ENCODE measurements around the gene SLC25A22. TPM values are rescaled to one million over a fixed set of nuclear protein-coding genes. Genes with fewer than 3 reads are reported as not detected.

The SLC25A22 gene
- total RNA-seq, 1 experiment from 2014 or later = 32.7 TPM

DNA sequence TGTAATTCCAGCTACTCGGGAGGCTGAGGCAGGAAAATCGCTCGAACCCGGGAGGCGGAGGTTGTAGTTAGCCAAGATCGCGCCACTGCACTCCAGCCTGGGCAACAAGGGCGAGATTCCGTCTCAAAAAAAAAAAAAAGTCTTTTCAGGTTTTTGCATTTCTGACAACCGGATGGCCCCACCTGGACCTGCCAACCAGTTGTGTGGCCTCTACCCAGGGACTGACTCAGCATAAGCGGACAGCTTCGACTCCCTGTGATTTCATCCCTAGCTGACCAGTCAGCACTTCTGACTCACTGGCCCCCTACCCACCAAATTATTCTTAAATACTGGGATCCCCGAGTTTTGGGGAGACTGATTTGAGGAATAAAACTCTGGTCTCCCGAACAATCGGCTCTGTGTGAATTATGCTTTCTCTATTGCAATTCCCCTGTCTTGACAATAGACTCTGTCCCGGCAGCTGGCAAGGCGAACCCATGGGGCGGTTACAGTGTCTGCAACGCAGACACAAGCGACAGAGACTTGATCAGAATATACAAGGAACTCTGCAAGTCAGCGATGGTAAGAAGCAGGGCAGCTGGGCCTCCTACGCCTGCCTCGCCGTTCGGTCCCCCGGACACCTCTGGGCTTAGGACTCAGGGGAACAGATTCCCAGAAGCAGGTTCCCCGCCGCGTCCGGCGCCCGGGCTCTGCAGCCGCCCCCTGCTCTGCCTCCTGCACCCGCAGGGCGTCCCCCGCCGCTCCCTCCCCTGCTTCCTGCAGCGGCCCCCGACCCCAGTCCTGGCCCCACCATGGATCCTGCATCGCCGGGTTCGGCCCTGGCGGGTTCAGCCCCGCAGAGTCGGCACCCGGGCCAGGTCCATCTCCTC, 51.6 kb downstream of the SLC25A22 start:
- TF ChIP-seq, protein P1, sequence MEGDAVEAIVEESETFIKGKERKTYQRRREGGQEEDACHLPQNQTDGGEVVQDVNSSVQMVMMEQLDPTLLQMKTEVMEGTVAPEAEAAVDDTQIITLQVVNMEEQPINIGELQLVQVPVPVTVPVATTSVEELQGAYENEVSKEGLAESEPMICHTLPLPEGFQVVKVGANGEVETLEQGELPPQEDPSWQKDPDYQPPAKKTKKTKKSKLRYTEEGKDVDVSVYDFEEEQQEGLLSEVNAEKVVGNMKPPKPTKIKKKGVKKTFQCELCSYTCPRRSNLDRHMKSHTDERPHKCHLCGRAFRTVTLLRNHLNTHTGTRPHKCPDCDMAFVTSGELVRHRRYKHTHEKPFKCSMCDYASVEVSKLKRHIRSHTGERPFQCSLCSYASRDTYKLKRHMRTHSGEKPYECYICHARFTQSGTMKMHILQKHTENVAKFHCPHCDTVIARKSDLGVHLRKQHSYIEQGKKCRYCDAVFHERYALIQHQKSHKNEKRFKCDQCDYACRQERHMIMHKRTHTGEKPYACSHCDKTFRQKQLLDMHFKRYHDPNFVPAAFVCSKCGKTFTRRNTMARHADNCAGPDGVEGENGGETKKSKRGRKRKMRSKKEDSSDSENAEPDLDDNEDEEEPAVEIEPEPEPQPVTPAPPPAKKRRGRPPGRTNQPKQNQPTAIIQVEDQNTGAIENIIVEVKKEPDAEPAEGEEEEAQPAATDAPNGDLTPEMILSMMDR (conservative IDR thresholded peaks at IDR 0.05; ENCODE audit: low read depth, low read length) = no peak
- TF ChIP-seq EZH2phosphoT487 (IDR thresholded peaks at IDR 0.05; ENCODE audit: borderline replicate concordance, low read length) = no peak
- no peak for TF ChIP-seq EZH2 (IDR thresholded peaks at IDR 0.05; ENCODE audit: low read length, unreplicated experiment)
- Histone ChIP-seq H3K4me1 (ENCODE audit: insufficient read depth, low read length) (peaks cover 15% of the 10 kb centered on the region), H3K9me2 (replicated peaks; ENCODE audit: low read length) (no peaks in the 10 kb centered on the region), H3K4me2 (ENCODE audit: low read length) (peak overlapping the region; percentile 88), H3K36me3 (ENCODE audit: low read depth, low read length) (no peaks in the 10 kb centered on the region; the same call in 1 of the 2 replicates), H4K20me1 (ENCODE audit: low read length) (peaks cover 18% of the 10 kb centered on the region; the same call in 1 of the 2 replicates), H2AFZ (ENCODE audit: low read length) (peak overlapping the region; percentile 86), H3F3A (ENCODE audit: low read length, unreplicated experiment) (no peaks in the 10 kb centered on the region), H3K27me3 (ENCODE audit: low read length) (no peaks in the 10 kb centered on the region), H3K9me3 (ENCODE audit: low read length) (no peaks in the 10 kb centered on the region), H3K4me3 (ENCODE audit: low read length) (peak overlapping the region; percentile 97), H3K79me2 (ENCODE audit: low read length) (peaks cover 44% of the 10 kb centered on the region), H3K27ac (ENCODE audit: low read length) (peak overlapping the region; percentile 54), H3K9ac (ENCODE audit: low read length) (peak overlapping the region; percentile 97)
- DNase-seq (peak; percentile 56), ATAC-seq (peak; percentile 29)
- no TSS peak for BruUV-seq (replicated peaks)
- CTCF ChIA-PET = no interaction called here
- POLR2A ChIA-PET (ENCODE audit: unreplicated experiment) = interaction anchor here (0.6 kb wide), 1 partner anchor 52 kb away, joined by 4 read pairs; the partner anchor contains the start of gene DEAF1
- intact Hi-C loops (cut with micrococcal nuclease) = no loop called here

DNA sequence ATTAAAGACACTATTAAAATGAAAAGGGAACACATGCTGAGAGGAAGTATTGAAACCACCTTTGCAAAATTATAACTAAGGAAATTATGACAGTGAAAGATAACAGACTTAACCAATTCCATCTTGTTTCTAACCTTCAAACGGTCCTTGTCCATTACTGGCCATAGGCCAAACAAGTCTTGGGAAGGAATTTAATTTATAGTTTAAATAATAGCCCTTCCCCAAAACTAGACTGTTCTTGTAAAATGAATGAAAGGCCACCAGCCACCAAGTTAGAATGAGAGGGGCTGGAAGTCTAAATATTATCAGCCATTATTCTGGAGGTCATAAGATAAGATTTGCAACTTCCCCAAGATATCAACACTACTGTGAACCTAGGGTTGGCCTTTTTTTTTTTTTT, 52.7 kb downstream of the SLC25A22 start:
- Histone ChIP-seq H3K79me2 (ENCODE audit: low read length) (peaks cover 33% of the 10 kb centered on the region), H3K9ac (ENCODE audit: low read length) (no peak overlapping the region), H3K9me3 (ENCODE audit: low read length) (no peaks in the 10 kb centered on the region), H4K20me1 (ENCODE audit: low read length) (peaks cover 14% of the 10 kb centered on the region; the same call in 1 of the 2 replicates), H3K27ac (ENCODE audit: low read length) (no peak overlapping the region), H3K4me2 (ENCODE audit: low read length) (no peak overlapping the region), H3K27me3 (ENCODE audit: low read length) (no peaks in the 10 kb centered on the region), H3F3A (ENCODE audit: low read length, unreplicated experiment) (no peaks in the 10 kb centered on the region), H3K4me3 (ENCODE audit: low read length) (no peak overlapping the region), H3K36me3 (ENCODE audit: low read depth, low read length) (no peaks in the 10 kb centered on the region), H2AFZ (ENCODE audit: low read length) (no peak overlapping the region), H3K9me2 (replicated peaks; ENCODE audit: low read length) (no peaks in the 10 kb centered on the region), H3K4me1 (ENCODE audit: insufficient read depth, low read length) (peaks cover 15% of the 10 kb centered on the region)
- POLR2A ChIA-PET (ENCODE audit: unreplicated experiment) = interaction anchor here (0.6 kb wide), 1 partner anchor 51 kb away, joined by 4 read pairs; the partner anchor contains the start of gene DEAF1
- intact Hi-C loops (cut with micrococcal nuclease) = no loop called here
- TF ChIP-seq EZH2 (IDR thresholded peaks at IDR 0.05; ENCODE audit: low read length, unreplicated experiment) (no peak), EZH2phosphoT487 (IDR thresholded peaks at IDR 0.05; ENCODE audit: borderline replicate concordance, low read length) (no peak)
- TF ChIP-seq, protein P1 (conservative IDR thresholded peaks at IDR 0.05; ENCODE audit: low read depth, low read length) = no peak
- CTCF ChIA-PET = interaction anchor here (0.7 kb wide), 1 partner anchor 24 kb away, joined by 6 read pairs; no protein-coding TSS in a partner anchor
- ATAC-seq (no peak), DNase-seq (no peak)
- BruUV-seq (replicated peaks) = no TSS peak

All from PC-3 (cell line).